Measurements from ENCODE around the gene MICAL3.
"Not testable (repeated sequence)": the region's sequence is repeated elsewhere in the genome, so short reads cannot be mapped to it uniquely, and the experiment has no call there.

MICAL3 gene

DNA sequence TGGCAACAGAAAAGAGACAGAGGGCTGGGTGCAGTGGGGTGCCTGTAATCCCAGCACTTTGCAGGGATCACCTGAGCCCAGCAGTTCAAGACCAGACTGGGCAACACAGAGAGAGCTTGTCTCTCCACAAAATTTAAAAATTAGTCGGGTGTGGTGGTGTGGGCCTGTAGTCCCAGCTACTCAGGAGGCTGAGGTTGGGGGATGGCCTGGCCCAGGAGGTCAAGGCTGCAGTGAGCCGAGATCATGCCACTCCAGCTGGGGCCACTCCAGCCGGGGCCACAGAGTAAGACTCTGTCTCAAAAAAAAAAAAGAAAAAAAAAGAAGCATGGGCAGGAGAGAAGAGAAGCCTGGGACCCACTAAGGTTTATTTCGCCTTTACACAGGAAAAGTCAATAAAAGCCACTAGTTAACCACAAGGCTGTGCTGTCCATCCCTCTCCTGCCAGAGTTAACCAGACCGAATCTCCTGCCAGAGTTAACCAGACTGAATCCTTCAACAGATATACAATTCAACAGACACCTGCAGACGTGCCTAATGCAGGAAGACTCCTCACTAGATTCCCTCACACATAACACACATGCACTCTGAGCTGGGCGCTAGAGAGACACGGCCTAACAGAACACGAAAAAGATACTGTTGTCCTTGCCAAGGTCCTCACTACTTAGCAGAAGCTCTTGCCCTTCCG, 29.8 kb downstream of the MICAL3 start:
- DNase-seq: no peak

DNA sequence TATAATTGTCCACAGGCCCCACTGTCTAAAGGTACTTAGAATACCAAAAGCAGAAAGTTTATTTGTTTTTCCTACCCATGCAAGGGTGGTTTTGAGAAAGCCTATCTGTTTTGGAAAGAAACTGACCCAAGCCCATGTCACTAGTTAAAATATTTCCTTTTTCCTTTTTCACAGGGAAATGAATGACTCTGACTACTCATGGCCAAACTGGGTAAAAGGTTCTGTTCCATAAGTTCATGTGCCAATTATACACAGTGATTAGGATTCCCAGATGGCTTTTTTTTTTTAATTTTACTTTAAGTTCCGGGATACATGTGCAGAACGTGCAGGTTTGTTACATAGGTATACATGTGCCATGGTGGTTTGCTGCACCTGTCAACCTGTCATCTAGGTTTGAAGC, 31.4 kb downstream of the MICAL3 start:
- not testable (repeated sequence) for DNase-seq

- not testable (repeated sequence) for DNase-seq
These were observed 32.4 kb downstream of the MICAL3 start for GRCh38 chr22:17991992-17992391.

GRCh38 chr22:17990942-17991341, 33.4 kb downstream of the MICAL3 start:
- no peak for DNase-seq

DNA sequence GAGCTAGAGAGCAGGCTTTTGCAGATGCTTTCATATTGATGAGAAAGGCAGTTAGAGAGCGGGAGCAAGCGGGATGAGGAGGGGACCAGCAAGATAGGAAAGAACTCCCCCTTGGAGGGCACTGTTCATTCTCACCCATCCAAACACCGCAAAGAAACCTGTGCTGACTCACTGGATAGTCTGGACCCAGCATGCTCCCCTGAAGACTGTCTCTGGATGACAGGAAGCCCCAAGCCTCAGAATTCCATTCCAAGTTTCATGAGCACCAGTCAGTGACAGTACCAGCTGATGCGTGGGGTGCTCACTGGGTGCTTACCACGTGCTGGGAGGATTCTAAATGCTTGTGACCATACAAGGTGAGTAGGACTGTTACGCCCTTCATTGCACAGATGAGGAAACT, 34.2 kb downstream of the MICAL3 start:
- DNase-seq: no peak

- DNase-seq: no peak
These were observed 35.4 kb downstream of the MICAL3 start for GRCh38 chr22:17988800-17989513.

- DNase-seq: no peak
These were observed 38.8 kb downstream of the MICAL3 start for GRCh38 chr22:17985606-17986005.

DNA sequence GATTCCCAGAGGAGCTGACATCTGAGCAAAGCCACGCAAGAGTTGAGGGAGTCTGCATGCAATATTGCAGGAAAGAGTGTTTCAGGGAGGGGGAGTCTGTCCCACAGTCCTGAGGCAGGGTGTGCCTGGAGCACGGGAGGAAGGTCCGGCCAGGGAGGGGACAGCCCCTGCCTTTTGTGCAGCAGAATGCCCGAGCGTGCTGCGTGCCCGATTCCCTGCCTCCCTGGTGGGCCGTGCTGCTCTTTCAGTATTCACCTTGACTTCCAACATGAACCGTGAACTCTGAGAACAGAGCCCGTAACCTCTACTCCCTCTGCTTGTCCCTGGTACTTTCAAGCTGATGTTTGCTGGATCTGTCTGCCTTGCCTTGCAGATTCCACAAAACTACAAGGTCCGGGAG, 39.3 kb downstream of the MICAL3 start:
- DNase-seq: not testable (repeated sequence)

- DNase-seq: no peak
These were observed 40.2 kb downstream of the MICAL3 start for GRCh38 chr22:17984114-17984513.

DNA sequence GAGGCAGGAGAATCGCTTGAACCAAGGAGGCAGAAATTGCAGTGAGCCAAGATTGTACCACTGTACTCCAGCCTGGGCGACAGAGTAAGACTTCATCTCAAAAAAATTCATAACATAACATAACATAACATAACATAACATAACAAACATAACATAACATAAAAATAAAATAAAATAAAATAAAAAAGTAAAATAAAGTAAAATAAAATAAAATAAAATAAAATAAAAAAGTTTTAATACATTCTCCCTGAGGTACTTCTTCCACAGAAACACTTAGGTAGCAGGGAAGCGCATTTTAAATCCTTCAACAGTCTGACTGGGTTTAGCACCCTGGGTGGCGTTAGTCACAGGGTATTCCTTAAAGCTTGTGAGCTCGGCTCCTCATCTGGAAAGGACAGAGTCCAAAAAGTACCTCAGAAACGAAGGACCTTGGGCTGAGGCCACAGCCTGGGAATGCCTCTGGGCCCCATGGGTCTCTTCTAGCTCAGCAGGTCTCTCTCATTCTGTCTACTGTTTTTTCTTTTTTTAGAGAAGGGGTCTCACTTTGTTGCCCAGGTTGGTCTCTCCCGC, 41.7 kb downstream of the MICAL3 start:
- no peak for DNase-seq

DNA sequence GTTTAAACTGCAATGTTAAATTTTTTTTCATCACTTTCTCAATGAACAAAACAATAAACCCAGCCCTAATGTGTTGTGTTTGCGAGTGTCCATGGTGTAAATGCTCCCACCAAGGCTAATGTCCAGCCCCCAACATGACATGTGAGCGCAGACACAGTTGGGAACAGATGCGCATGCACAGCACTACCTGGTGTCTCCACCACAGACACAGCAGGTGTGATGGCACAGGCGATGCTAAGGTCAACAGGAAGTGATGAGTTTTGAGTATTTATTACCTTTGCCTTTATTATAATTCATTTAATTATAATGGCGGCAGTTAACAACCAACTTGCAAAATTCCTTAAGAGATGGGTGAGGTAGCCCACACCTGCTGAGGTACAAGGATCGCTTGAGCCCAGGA, 42.9 kb downstream of the MICAL3 start:
- DNase-seq: no peak

DNA sequence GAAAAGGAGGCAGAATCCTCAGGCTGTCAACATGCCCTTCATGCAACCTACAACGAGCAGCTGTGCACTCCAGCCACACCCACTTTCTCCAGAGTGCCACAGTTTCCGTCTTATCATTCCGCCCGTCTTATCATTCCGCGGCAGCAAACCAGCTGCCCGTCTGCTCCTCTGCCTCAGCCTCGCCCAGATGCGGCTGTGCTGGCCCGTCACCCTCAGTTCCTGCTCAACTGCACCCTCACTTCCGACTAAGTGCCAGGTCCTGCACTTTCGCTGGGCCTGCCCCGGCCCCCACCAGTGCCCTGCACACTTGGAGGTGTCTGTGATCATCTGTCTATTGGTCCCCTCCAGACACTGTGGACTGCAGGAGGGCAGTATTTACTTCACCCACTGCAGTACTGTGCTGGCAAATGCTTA, 43.7 kb downstream of the MICAL3 start:
- DNase-seq: peak; percentile 47

DNA sequence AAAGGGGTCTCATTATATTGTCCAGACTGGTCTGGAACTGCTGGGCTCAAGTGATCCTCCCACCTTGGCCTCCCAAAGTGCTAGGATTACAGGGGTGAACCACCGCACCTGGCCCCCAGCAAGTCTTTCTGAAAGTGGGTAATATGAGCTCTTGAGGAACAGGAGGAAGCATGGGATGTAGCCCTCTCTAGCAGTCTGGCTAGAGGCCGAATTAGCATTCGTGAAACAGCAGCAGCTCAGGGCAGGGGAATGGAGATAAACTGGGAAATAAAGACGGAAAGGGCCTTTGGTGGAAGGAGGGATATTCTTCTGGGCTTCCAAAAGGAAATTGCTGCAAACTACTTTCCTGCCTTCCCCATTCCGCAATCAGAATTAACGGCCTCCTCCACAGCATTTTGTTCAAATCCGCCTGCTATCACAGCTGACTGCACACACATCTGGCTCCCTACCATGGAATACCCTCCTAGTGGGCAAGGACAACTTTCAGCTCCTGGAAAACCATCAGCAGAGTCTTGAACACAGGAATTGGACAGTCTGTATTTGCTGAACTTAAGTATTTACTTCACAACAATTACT, 44.3 kb downstream of the MICAL3 start:
- DNase-seq: no peak

- no peak for DNase-seq
These were observed 46.3 kb downstream of the MICAL3 start for GRCh38 chr22:17978027-17978426.

DNA sequence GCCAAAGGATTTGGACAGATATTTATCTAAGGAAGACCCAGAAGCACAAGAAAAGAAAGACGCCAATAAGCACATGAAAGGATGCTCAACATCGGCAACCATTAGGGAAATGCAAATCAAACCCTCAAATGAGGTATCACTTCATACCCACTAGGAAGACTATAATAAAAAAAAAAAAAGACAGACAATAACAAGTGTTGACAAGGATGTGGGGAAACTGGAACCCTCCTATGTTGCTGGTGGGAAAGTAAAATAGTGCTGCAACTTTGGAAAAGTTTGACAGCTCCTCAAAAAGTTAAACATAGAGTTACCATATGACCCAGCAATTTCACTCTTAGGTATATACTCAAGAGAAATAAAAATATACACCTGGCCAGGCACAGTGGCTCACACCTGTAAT, 47.0 kb downstream of the MICAL3 start:
- no peak for DNase-seq

DNA sequence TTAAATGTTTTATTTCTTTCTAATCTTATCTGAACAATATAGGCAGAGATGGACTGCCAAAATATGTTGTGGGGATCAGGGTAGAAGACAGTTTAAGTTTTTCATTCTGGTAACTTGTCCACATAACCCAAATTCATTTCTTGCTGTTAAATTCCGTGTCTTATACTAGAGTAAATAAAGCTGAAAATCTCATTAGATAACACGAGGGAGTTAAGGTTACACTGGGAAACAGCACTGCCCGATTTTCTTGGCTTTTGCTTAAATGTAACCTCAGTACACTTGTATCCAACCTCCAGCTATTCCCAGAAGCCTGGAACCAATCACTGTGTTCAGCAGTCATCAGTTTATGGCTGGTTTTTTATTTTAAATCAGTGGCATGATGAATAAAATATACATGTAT, 48.2 kb downstream of the MICAL3 start:
- DNase-seq: no peak

GRCh38 chr22:17974703-17975372, 49.5 kb downstream of the MICAL3 start:
- no peak for DNase-seq

GRCh38 chr22:17974087-17974486, 50.3 kb downstream of the MICAL3 start:
- DNase-seq: no peak

GRCh38 chr22:17973217-17973616, 51.1 kb downstream of the MICAL3 start:
- no peak for DNase-seq

DNA sequence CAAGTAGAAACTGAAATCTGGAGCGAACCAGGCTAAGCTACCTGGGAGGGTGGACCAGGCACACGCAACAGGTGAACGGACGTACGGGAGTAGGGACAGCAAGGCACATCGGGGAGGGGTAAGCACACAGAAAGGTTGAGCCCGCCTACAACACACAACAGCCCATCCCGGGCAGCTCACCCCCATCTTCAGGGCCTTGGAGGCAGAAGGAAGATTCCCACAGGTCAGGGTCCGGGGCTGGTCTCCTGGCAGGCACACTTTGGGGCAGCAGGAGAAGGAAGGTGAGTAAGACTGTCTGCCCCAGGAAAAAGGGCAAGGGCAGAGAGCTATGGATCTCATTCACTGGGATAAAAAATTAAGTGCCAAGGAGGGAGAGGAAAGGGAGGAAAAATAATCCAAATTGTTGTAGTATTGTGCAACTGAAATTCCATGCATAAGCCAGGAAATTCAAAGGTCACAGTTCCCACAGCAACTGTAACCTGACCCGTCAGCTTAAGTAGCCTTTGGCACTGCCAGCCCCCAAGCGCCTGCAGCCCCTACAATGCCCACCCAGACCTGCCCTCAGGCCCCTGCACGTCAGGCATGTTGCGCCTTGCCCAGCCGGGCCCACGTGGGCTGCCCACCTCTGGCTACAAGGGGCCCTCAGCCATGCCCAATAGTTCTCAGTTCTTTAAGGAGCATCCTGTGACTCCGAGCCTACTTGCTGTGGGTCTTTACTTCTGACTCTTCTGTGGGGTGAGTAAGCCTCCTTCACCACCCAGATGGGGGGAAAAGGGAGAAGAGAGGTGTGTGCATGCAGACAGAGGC, 51.8 kb downstream of the MICAL3 start:
- DNase-seq: no peak

DNA sequence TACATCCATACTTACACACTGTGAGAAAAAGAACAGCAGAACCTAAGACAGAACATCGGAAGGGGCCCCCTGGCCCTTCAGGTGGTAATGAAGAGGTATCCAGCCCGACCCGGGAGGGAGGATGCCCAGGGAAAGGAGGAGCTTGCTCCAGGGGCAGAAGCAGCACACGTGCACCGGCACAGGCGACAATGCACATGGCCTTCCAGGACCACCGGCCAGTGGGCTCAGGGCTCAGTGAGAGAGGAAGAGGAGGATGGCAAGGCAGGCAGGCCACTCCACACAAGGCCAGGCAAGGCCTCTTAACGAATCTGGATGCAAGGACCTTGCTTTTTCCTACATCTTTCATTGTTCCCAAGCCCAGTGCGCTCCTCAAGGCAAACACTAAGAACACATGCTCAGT, 52.6 kb downstream of the MICAL3 start:
- DNase-seq: no peak

DNA sequence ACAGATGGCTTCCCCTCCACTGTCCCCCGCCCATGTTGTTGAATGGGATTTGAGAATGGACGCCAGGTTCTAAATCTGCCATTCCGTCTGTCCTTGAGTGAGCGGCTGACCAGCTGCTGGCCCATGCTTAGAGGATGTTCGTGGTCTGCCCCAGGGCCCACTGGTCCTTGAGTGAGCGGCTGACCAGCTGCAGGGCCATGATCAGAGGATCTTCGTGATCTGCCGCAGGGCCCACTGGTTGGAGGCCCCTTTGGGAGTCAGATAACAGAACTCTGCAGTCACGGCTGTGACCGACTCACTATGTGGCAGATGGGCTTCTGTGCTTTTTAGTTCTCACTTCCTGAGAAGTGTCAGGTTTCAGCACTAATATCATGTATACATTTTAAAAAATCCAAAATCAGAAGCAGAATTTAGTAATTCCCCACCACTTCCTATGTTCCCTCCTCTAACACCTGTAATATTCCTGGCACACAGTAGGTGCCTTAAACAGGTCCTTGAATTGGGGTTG, 54.1 kb downstream of the MICAL3 start:
- no peak for DNase-seq

Measured in activated CD4-positive, CD25-positive, alpha-beta regulatory T cell treated with anti-CD3 and anti-CD28 coated beads, Interleukin-2, amount 50 U/mL, for 72 hours (primary cell).